CD4-positive, CD25-positive, alpha-beta regulatory T cell (primary cell): ENCODE measurements around the gene SLC38A3. TPM values are rescaled to one million over a fixed set of nuclear protein-coding genes. Genes with fewer than 3 reads are reported as not detected.
A peak's percentile ranks its signal among the peaks of the same experiment; 100 is the strongest.

ENCODE experiments used
- ATAC-seq, 2 donors: fragments of 150-1000 bp; cut with Tn5 transposase; one replicate each; pipeline ENCODE4 v1.10.0; 2021; ENCODE audit warnings: low read depth in 2 of 2, moderate number of reproducible peaks in 2 of 2, moderate library complexity in 1 of 2
- DNase-seq, 3 donors: peaks; one replicate each; pipeline versions ENCODE4 v3.0.0 to v3.0.0-alpha.2; 2012 to 2022; ENCODE audit warnings: mixed read lengths in 1 of 3
- H3K27ac ChIP-seq: one replicate; pipeline ENCODE4 v1.7.0; 2013; ENCODE audit warnings: mild to moderate bottlenecking, low read length; ENCODE audit not compliant: insufficient read depth, poor library complexity, severe bottlenecking
- H3K27me3 ChIP-seq: one replicate; pipeline ENCODE4 v1.7.0; 2013; ENCODE audit warnings: low read length; ENCODE audit not compliant: control insufficient read depth, insufficient read depth
- H3K36me3 ChIP-seq: one replicate; pipeline ENCODE4 v1.7.0; 2013; ENCODE audit warnings: mild to moderate bottlenecking, low read length, moderate library complexity; ENCODE audit not compliant: control insufficient read depth, insufficient read depth
- H3K4me1 ChIP-seq: 2 replicates; pipeline ENCODE4 v1.7.0; 2013; ENCODE audit warnings: mild to moderate bottlenecking, low read length; ENCODE audit not compliant: insufficient read depth, control insufficient read depth, poor library complexity, severe bottlenecking
- H3K4me3 ChIP-seq: one replicate; pipeline ENCODE4 v1.7.0; 2013; ENCODE audit warnings: low read depth, mild to moderate bottlenecking, low read length, moderate library complexity
- H3K9me3 ChIP-seq, 2 experiments: 1 replicate in 1 of 2; 2 replicates in 1 of 2; pipeline ENCODE4 v1.7.0; 2013; ENCODE audit warnings: low read length in 2 of 2, mild to moderate bottlenecking in 1 of 2, moderate library complexity in 1 of 2; ENCODE audit not compliant: control insufficient read depth in 2 of 2
- H3K27ac Mint-ChIP-seq, 3 donors: one replicate each; pipeline ENCODE4 v1.8.0; 2020 to 2022; ENCODE audit warnings: mild to moderate bottlenecking in 3 of 3, mixed read lengths in 3 of 3, moderate library complexity in 2 of 3
- H3K27me3 Mint-ChIP-seq: one replicate; pipeline ENCODE4 v1.8.0; 2022; ENCODE audit warnings: mild to moderate bottlenecking, mixed read lengths
- H3K36me3 Mint-ChIP-seq: one replicate; pipeline ENCODE4 v1.8.0; 2020; ENCODE audit warnings: mixed read lengths
- H3K4me1 Mint-ChIP-seq, 4 donors: one replicate each; pipeline ENCODE4 v1.8.0; 2020 to 2022; ENCODE audit warnings: mixed read lengths in 4 of 4, mild to moderate bottlenecking in 1 of 4
- H3K4me3 Mint-ChIP-seq, 4 donors: one replicate each; pipeline ENCODE4 v1.8.0; 2020 to 2022; ENCODE audit warnings: mild to moderate bottlenecking in 4 of 4, mixed read lengths in 4 of 4, moderate library complexity in 3 of 4
- H3K9me3 Mint-ChIP-seq, 7 donors: one replicate each; pipeline ENCODE4 v1.8.0; 2020 to 2022; ENCODE audit warnings: mixed read lengths in 7 of 7, mild to moderate bottlenecking in 3 of 7, moderate library complexity in 2 of 7
- polyA plus RNA-seq, 4 donors: library from polyadenylated mRNA; unstranded; fragments of 300-500 nt; fragmentation: Illumina TruSeq; gene quantifications; one replicate each; pipeline ENCODE4 v1.2.3, GENCODE V29; 2021
- total RNA-seq: library from RNA; stranded (reverse); gene quantifications from one replicate; pipeline ENCODE4 v1.2.3, GENCODE V29; 2022

Gene SLC38A3
- total and polyA plus RNA-seq, 5 donors from 2014 or later: not detected

DNA sequence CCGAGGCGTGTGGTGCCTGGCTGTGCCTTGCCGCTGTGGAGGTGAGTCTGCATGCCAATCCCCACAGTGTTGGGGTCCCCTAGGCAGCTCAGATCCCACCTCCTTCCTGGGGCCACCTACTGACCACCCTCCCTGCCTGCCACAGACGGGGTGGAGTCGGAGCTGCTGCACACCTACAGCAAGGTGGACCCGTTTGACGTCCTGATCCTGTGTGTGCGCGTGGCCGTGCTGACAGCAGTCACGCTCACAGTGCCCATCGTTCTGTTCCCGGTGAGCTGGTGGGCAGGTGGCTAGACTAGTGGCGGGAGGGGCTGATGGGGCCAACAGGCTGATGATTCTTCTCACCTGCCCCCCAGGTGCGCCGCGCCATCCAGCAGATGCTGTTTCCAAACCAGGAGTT, 13.4 kb downstream of the SLC38A3 start:
- Histone ChIP-seq H3K4me3 (no peak overlapping the region), H3K4me1 (peaks cover 6% of the 10 kb centered on the region), H3K27ac (no peak overlapping the region), H3K9me3 (no peaks in the 10 kb centered on the region), H3K36me3 (no peaks in the 10 kb centered on the region), H3K27me3 (no peaks in the 10 kb centered on the region)
- Mint-ChIP-seq H3K4me1 (no peaks in the 10 kb centered on the region), H3K27me3 (peaks cover 9% of the 10 kb centered on the region), H3K27ac (no peak overlapping the region), H3K9me3 (no peaks in the 10 kb centered on the region), H3K4me3 (no peak overlapping the region), H3K36me3 (no peaks in the 10 kb centered on the region)
- ATAC-seq (no peak), DNase-seq (no peak)

DNA sequence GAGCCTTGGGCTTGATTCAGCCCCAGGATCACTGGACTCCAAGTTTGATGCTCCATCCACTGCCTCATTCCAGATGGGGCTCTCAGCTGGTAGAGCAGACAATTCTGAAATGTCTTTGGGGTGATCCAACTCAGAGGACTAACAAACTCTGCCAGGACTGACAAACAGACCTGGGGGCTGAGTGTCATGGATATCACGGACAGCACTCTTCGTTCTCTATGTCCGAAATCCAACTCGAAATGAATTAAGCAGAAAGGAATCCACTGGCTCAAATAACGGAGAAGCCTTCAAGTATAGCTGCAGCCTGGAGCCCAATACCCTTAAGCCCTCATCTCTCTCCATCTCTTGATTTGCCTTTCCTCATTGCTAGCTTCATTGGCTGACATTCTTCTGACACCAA, 14.2 kb downstream of the SLC38A3 start:
- no peak overlapping the region for H3K4me3 ChIP-seq
- ATAC-seq: no peak
- Mint-ChIP-seq H3K4me3 (no peak overlapping the region), H3K4me1 (no peaks in the 10 kb centered on the region), H3K36me3 (no peaks in the 10 kb centered on the region), H3K9me3 (no peaks in the 10 kb centered on the region), H3K27me3 (peaks cover 14% of the 10 kb centered on the region), H3K27ac (no peak overlapping the region)
- peaks cover 6% of the 10 kb centered on the region for H3K4me1 ChIP-seq
- no peaks in the 10 kb centered on the region for H3K36me3 ChIP-seq
- H3K9me3 ChIP-seq: no peaks in the 10 kb centered on the region
- DNase-seq: no peak
- no peak overlapping the region for H3K27ac ChIP-seq
- H3K27me3 ChIP-seq: no peaks in the 10 kb centered on the region

DNA sequence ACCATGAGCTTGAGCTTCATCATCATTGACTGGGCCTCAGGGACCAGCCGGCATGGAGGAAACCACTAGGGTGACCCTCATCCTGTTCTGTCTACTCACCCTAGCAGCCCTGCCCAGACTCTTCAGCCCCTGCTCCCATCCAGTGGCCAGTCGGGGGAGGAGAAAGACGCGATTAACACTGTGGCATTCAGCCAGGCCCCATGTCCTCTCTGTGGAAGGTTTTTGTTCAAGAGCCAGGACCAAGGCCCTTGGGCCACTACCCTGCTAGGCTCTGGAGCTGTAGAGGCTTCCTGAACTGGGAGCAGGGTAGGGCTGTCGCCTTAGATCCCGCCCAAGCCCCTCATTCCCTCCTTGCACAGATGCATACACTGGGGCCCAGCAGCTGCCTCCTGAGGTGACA, 15.0 kb downstream of the SLC38A3 start:
- H3K27ac Mint-ChIP-seq: no peak overlapping the region
- peaks cover 20% of the 10 kb centered on the region for H3K27me3 Mint-ChIP-seq
- Histone ChIP-seq H3K27me3 (no peaks in the 10 kb centered on the region), H3K4me1 (peaks cover 6% of the 10 kb centered on the region), H3K27ac (no peak overlapping the region), H3K9me3 (no peaks in the 10 kb centered on the region), H3K36me3 (no peaks in the 10 kb centered on the region), H3K4me3 (no peak overlapping the region)
- peaks cover 0 to 6% (median under 1%) of the 10 kb centered on the region in 4 donors for H3K4me1 Mint-ChIP-seq
- H3K9me3 Mint-ChIP-seq: no peaks in the 10 kb centered on the region
- ATAC-seq (no peak), DNase-seq (no peak)
- H3K4me3 Mint-ChIP-seq: no peak overlapping the region
- H3K36me3 Mint-ChIP-seq: no peaks in the 10 kb centered on the region

DNA sequence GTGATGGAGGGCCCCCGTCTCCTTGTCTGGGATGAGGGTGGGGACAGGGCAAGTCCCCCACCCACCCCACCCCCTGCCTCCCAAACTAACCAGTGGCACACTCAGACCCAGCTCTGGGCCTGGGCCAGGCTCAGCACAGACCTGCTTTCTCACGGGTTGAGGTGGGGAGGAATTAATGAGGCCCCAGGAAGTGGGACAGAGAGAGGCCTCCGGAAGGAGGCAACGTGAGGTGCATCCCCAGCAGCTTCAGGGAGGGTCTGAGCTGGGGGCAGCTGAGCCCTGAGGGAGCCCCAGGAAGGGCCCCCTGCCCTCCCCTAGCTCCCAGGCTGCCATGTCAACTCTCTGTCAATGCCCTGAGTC, 16.0 kb downstream of the SLC38A3 start:
- peaks cover 0 to 8% (median 3%) of the 10 kb centered on the region in 4 donors for H3K4me1 Mint-ChIP-seq
- no peak overlapping the region for H3K27ac Mint-ChIP-seq
- ATAC-seq: peak in 1 of 2 donors; percentile 23
- Histone ChIP-seq H3K4me3 (no peak overlapping the region), H3K27me3 (no peaks in the 10 kb centered on the region), H3K4me1 (peaks cover 8% of the 10 kb centered on the region), H3K9me3 (no peaks in the 10 kb centered on the region), H3K27ac (no peak overlapping the region), H3K36me3 (no peaks in the 10 kb centered on the region)
- H3K27me3 Mint-ChIP-seq: peaks cover 16% of the 10 kb centered on the region
- H3K36me3 Mint-ChIP-seq: no peaks in the 10 kb centered on the region
- H3K4me3 Mint-ChIP-seq: no peak overlapping the region
- DNase-seq: no peak
- no peaks in the 10 kb centered on the region for H3K9me3 Mint-ChIP-seq

DNA sequence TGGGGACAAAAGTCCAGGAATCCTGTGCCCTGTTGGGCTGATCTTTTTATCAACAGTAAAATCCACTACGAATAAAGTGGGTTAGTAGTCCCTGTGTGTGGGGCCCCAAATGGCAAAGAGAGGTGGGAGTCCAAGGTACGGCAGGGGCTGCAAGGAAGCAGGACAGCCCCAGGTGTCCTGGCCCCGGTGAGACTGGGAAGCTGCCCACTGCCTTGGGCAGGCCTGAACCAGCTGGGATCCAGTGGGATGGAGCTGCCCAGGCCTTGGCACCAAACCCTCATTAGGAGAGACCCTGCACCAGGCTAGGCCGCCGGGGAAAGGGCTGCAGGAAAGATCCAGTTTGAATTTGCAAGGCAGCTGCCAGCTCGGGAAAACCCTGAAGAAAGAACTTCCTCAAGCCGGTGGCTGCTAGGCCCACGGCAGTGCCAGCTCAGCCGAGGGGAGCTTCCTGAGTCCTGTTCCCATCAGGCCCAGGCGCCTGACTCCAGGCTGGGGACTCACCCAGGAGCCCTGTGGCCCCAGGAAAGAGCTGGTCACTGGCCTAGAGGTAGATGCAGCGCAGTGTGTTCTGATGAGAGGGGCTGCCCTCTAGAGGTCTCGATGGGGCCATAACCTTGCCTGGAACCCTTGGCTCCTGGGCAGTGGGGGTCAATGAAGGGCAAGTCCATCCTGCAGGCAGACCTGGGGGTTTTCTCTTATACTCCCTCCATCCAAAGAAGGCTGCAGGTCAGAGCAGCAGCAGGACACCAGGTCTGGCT, 16.5 kb downstream of the SLC38A3 start:
- H3K4me3 ChIP-seq: no peak overlapping the region
- H3K4me1 Mint-ChIP-seq: peaks cover 0 to 10% (median 6%) of the 10 kb centered on the region in 4 donors
- H3K9me3 Mint-ChIP-seq: no peaks in the 10 kb centered on the region
- H3K4me1 ChIP-seq: peaks cover 12% of the 10 kb centered on the region
- no peaks in the 10 kb centered on the region for H3K36me3 ChIP-seq
- H3K36me3 Mint-ChIP-seq: no peaks in the 10 kb centered on the region
- no peaks in the 10 kb centered on the region for H3K27me3 ChIP-seq
- H3K4me3 Mint-ChIP-seq: no peak overlapping the region
- peaks cover 16% of the 10 kb centered on the region for H3K27me3 Mint-ChIP-seq
- no peak for ATAC-seq
- no peak overlapping the region for H3K27ac ChIP-seq
- no peak overlapping the region for H3K27ac Mint-ChIP-seq
- DNase-seq: no peak
- H3K9me3 ChIP-seq: no peaks in the 10 kb centered on the region

DNA sequence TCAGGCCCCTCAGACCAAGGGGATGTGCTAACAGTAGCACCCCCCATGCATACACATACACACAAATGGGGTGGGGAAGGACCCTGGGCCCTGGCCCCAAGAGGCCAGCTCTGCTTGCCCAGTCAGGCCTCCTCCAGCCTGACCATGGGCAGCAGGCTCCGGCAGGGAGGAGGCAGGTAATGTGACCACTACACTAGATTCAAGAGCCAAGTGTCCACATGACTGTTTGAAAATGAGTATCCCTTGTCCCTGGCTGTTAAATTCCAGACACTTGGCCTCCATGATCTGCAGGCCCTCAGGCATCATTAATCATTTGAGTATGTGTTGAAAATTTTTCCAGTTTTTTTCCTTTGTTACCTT, 17.1 kb downstream of the SLC38A3 start:
- DNase-seq: no peak
- H3K27ac Mint-ChIP-seq: peak overlapping the region in 1 of 3 donors; percentile 56

DNA sequence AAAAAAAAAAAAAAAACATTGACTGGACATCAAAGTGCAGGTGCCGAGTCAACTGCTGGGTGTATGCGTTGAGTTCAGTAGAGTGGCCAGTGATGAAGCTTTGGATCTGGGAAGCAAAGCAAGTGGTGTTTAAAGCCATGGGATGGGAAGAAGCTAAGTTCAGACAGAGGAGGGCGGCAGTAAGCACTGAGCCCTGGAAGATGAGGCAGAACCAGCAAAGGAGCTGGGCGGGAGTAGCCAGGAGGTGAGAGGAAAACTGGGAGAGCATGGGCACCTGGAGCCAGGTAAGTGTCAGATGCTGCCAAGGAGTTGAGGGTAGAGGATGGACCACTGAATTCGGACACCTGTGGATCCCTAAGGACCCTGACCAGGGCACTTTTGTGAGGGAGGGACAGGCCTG, 19.6 kb downstream of the SLC38A3 start:
- no peak overlapping the region for H3K4me3 ChIP-seq
- no peaks in the 10 kb centered on the region for H3K9me3 Mint-ChIP-seq
- H3K36me3 Mint-ChIP-seq: no peaks in the 10 kb centered on the region
- peaks cover 25% of the 10 kb centered on the region for H3K4me1 ChIP-seq
- H3K9me3 ChIP-seq: no peaks in the 10 kb centered on the region
- H3K4me3 Mint-ChIP-seq: peak overlapping the region in 3 of 4 donors; percentile 53 to 92 (median 71)
- H3K27me3 Mint-ChIP-seq: peaks cover 15% of the 10 kb centered on the region
- H3K4me1 Mint-ChIP-seq: peaks cover 0 to 31% (median 12%) of the 10 kb centered on the region in 4 donors
- H3K27ac Mint-ChIP-seq: peak overlapping the region in 1 of 3 donors; percentile 57
- no peak for DNase-seq
- H3K36me3 ChIP-seq: no peaks in the 10 kb centered on the region
- H3K27ac ChIP-seq: no peak overlapping the region
- ATAC-seq: no peak
- no peaks in the 10 kb centered on the region for H3K27me3 ChIP-seq

More for the DNA sequence above, 17.1 kb downstream of the SLC38A3 start:
- H3K4me1 Mint-ChIP-seq: peaks cover 0 to 16% (median 6%) of the 10 kb centered on the region in 4 donors
- no peak for ATAC-seq
- Histone ChIP-seq H3K27me3 (no peaks in the 10 kb centered on the region), H3K4me3 (no peak overlapping the region), H3K9me3 (no peaks in the 10 kb centered on the region), H3K4me1 (peaks cover 16% of the 10 kb centered on the region), H3K27ac (no peak overlapping the region), H3K36me3 (no peaks in the 10 kb centered on the region)
- H3K4me3 Mint-ChIP-seq: no peak overlapping the region
- H3K9me3 Mint-ChIP-seq: no peaks in the 10 kb centered on the region
- H3K27me3 Mint-ChIP-seq: peaks cover 16% of the 10 kb centered on the region
- no peaks in the 10 kb centered on the region for H3K36me3 Mint-ChIP-seq

DNA sequence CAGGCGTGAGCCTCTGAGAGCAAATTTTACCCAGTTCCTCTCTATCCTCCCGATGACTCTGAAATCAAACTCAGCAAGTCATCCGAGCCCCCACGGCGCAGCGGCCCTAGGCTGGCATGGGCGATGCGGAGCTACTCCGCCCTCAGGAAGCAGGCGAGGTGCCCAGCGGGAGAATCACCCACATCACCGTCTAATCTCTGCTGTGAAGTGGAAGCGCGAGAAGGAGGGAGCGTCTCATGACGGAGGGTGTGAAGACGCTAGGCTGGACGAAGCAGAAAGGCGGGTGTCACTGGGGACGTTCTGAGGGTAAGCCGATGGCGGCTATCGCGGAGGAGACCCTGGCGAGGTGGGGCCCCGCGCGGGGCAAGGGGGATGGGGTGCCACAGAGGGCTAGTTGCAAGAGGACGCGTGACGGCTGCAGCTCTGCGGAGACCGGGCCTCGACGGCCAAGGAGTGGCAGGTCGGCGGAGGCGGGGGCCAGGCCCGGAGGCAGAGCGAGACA, 21.9 kb downstream of the SLC38A3 start:
- Mint-ChIP-seq H3K27me3 (peaks cover 11% of the 10 kb centered on the region), H3K36me3 (no peaks in the 10 kb centered on the region), H3K27ac (peak overlapping the region; percentile 90 to 93 (median 91)), H3K9me3 (no peaks in the 10 kb centered on the region), H3K4me1 (peaks cover 0 to 32% (median 12%) of the 10 kb centered on the region in 4 donors), H3K4me3 (peak overlapping the region; percentile 90 to 100 (median 94))
- DNase-seq (peak in 1 of 3 donors; percentile 61), ATAC-seq (peak; percentile 2 to 6)
- Histone ChIP-seq H3K9me3 (no peaks in the 10 kb centered on the region), H3K36me3 (no peaks in the 10 kb centered on the region), H3K27me3 (no peaks in the 10 kb centered on the region), H3K4me1 (peaks cover 19% of the 10 kb centered on the region), H3K27ac (peak overlapping the region; percentile 68), H3K4me3 (peak overlapping the region; percentile 53)
